Suprapubic skin (tissue), 3 donors: ENCODE data around the gene FAM156A.
A peak's percentile ranks its signal among the peaks of the same experiment; 100 is the strongest.

Experiments used
- POLR2AphosphoS5 ChIP-seq, 3 donors: sonication (generic); formaldehyde crosslinking; IDR thresholded peaks; one replicate each; pipeline ENCODE4 v1.6.1; 2017; ENCODE audit warnings: antibody characterized with exemption in 3 of 3
- TF ChIP-seq, protein P1 (sequence below), 2 donors: fragments of 200-600 bp in 1 of 2; fragments of 450-650 bp in 1 of 2; sonication (generic) in 1 of 2; IDR thresholded peaks; one replicate each; pipeline ENCODE4 v1.5.1; 2016 to 2019; ENCODE audit warnings: antibody characterized with exemption in 2 of 2, mild to moderate bottlenecking in 1 of 2, moderate library complexity in 1 of 2

DNA sequence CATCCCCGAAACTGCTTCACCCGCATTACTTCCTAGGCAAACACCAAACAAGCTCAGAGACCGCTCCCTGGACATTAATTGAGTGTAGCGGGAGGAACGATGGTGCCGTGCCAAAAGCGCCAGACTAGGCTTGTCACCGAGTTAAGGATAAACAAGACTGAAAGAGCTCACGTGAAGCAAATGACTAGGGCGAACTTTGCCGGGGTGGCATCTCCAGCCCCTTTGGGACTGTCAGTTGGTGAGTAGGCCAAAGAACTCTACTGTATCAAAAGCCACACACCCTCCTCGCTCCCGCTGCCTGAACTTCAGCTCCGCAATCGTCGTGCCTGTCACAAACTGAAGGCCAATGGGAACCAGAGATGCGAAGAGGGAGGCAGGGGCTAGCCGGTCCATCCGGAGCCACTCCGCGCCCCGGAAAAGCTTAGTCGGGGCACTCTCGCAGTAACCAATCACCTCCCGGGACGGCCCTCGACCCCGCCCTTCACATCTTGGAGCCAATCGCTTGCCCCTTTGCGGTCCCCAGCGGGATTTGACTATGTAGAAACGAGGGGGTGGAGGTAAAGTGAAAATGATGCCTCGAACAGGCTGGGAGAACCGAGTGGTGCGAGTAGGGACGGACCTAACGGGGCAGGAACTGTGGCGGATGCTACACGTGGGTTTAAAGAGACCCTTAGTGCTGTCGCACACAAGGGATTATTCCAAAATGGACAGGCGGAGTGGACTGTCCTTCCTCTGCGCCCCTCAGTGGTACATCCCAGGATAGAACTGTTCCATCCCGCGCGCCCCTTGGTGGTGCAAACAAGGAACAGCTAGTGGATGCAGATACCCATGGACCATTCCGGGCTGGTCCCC, 37.0 kb upstream of the FAM156A start:
- TF ChIP-seq, protein P1, sequence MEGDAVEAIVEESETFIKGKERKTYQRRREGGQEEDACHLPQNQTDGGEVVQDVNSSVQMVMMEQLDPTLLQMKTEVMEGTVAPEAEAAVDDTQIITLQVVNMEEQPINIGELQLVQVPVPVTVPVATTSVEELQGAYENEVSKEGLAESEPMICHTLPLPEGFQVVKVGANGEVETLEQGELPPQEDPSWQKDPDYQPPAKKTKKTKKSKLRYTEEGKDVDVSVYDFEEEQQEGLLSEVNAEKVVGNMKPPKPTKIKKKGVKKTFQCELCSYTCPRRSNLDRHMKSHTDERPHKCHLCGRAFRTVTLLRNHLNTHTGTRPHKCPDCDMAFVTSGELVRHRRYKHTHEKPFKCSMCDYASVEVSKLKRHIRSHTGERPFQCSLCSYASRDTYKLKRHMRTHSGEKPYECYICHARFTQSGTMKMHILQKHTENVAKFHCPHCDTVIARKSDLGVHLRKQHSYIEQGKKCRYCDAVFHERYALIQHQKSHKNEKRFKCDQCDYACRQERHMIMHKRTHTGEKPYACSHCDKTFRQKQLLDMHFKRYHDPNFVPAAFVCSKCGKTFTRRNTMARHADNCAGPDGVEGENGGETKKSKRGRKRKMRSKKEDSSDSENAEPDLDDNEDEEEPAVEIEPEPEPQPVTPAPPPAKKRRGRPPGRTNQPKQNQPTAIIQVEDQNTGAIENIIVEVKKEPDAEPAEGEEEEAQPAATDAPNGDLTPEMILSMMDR (IDR thresholded peaks at IDR 0.05): peak; percentile 60 to 73
- TF ChIP-seq POLR2AphosphoS5 (IDR thresholded peaks at IDR 0.05): peak in 1 of 3 donors; percentile 67
